Right cardiac atrium (tissue), 5 donors: ENCODE data around the gene HOMER3. TPM values are rescaled to one million over a fixed set of nuclear protein-coding genes. Genes with fewer than 3 reads are reported as not detected.
A peak's percentile ranks its signal among the peaks of the same experiment; 100 is the strongest.

Source experiments
- ATAC-seq, 2 donors: fragments of 200-7000 bp; cut with Tn5 transposase; one replicate each; pipeline versions ENCODE4 v1.8.0 to v1.9.1; 2020; ENCODE audit warnings: moderate library complexity in 2 of 2, mild to moderate bottlenecking in 1 of 2
- DNase-seq, 3 donors: peaks; one replicate each; pipeline ENCODE4 v3.0.0-alpha.2; 2020
- H3K27ac ChIP-seq: one replicate; pipeline ENCODE4 v1.5.1; 2013; ENCODE audit warnings: mild to moderate bottlenecking, low read length, control low read depth, moderate library complexity
- H3K27me3 ChIP-seq: one replicate; pipeline ENCODE4 v1.6.1; 2013; ENCODE audit not compliant: control insufficient read depth, insufficient read depth
- H3K4me1 ChIP-seq: one replicate; pipeline ENCODE4 v1.6.1; 2013; ENCODE audit warnings: low read length; ENCODE audit not compliant: control insufficient read depth, insufficient read depth
- H3K4me3 ChIP-seq: one replicate; pipeline ENCODE4 v1.5.1; 2013; ENCODE audit warnings: low read length, control low read depth
- H3K9me3 ChIP-seq: one replicate; pipeline ENCODE4 v1.6.1; 2013; ENCODE audit warnings: low read length; ENCODE audit not compliant: control insufficient read depth
- WGBS: extraction: QIAGEN DNeasy Blood & Tissue Kit; methylation state at CpG from one replicate; pipeline ENCODE4 v1.1.7; 2013; 5-methylcytosine and 5-hydroxymethylcytosine counted together
- intact Hi-C, 4 donors: fragments of 100-400 bp; cut with DNase I; formaldehyde crosslinking; loops; one replicate each; pipeline versions ENCODE4 v1.11.0 to v1.14.0; 2022 to 2023
- polyA plus RNA-seq: library from polyadenylated mRNA; stranded (reverse); fragments of 200-250 nt; gene quantifications from one replicate; pipeline ENCODE4 v1.2.3, GENCODE V29; 2013
- total RNA-seq, 4 donors: library from RNA; stranded (reverse); fragmentation: NEBNext Ultra II Directional; extraction: Animal tissue kit (Norgen Biotek cat#: 25700); gene quantifications; one replicate each; pipeline ENCODE4 v1.2.1, GENCODE V29; 2021
- donor health status: healthy with polysubstance abuse.
- donor health status: DM: no; HTN: yes; CAD: no.
- donor health status: DM: no; HTN: no; CAD: no.
- donor health status: DM: no; HTN: yes; CAD: no; lungs with severe emphysema.
- donor health status: DM: yes; HTN: yes; CAD: no.

The HOMER3 gene
- total and polyA plus RNA-seq, 5 donors = 10.2 to 26.5 (median 12.8) TPM

DNA sequence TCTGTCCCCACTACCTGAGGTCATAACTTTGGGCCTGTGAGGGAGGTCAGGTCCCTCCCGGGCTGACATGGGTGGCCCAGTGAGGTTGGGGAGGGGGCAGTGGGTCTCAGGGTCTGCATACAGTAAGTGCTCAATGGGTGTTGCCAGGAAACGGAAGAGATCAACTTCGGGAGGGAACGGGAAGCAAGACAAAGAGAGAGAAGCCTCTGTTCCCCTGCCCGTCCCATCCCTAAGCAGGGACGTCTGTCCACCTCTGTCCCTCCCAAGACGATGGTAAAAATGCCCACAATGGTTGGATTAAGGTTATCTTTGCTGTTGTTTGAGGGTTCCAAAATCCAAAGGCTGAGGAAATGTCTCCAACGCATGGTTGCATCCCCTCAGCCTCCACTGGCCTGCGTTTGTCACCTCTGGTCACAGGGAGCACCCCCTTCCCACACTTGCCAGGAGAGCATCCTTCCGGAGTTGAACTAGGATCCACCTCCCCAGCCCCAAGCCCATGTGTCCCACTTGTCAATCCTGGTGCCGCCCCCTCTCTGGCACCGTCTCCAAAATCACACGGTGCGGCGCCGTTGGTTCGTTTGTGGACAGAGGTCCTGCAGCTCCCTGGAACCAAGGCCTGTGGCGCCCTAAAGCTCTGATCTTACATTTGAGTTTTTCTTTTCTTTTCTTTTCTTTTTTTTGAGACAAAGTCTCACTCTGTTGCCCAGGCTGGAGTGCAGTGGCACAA is 774 bp upstream of the HOMER3 start:
- ATAC-seq (peak; percentile 4 to 8), DNase-seq (peak in 2 of 3 donors; percentile 63 to 65)
- no peak overlapping the region for H3K4me3 ChIP-seq
- no peak overlapping the region for H3K27ac ChIP-seq
- H3K4me1 ChIP-seq = no peaks in the 10 kb centered on the region
- H3K27me3 ChIP-seq = no peaks in the 10 kb centered on the region
- no peaks in the 10 kb centered on the region for H3K9me3 ChIP-seq
- intact Hi-C loops = no loop called here
- 56% methylated on average over 18 of the region's 18 CpGs for WGBS

DNA sequence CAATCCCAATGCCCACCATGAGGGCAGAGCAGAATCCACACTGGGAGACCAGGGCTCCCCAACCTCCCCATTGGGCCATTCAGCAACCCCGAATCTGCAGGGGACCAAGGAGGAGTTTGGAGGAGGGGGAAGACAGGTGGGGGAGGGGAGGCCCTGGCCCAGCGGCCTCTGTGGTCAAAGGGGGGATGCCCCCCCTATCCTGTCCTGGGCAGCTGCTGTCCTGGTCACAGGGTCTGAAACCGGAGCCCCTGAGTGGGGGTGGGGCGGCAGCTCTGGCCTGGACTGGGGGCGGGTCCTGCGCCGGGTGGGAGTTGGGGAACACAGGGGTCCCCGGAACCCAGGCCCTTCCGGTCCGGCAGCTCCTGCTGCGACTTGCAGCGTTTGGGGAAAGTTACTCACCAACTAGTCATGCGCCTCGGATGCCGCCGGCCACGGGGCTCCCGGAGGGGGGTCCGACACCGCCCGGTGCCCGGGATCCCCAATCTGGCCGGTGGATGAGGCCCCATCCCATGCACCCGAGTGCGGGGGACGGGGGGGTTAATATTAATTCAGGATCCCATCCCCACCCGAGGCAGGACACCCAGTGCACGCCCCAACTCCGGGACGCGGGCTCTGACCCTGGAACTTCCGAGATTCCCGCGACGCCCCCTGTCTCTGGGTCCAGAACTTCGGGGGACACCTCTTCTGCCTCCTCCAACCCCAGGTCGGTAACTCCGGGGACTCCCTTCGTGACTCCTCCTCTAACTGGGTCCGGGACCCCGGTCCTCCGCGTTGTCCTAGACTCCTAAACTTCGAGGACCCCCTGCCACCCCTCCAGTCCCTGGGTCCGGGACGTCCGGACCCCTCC is 872 bp downstream of the HOMER3 start:
- peak; percentile 53 to 84 (median 76) for DNase-seq
- WGBS = 1% methylated on average over 47 of the region's 47 CpGs
- no peaks in the 10 kb centered on the region for H3K4me1 ChIP-seq
- H3K27me3 ChIP-seq = no peaks in the 10 kb centered on the region
- intact Hi-C loops = no loop called here
- no peaks in the 10 kb centered on the region for H3K9me3 ChIP-seq
- no peak overlapping the region for H3K27ac ChIP-seq
- H3K4me3 ChIP-seq = peak overlapping the region; percentile 80
- peak; percentile 57 to 58 for ATAC-seq

DNA sequence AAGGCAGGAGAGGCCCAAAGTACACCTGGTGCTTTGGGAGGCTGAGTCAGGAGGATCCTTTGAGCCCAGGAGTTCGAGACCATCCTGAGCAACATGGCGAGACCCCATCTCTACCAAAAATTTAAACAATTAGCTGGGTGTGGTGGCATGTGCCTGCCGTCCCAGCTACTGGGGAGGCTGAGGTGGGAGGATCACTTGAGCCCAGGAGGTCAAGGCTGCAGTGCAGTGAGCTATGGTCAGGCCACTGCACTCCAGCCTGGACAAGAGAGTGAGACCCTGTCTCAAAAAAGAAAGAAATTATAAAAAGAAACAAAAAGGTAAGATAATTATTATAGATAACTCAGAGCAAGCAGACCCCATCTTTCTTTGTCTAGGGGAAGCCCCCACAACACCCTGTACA is 1.9 kb downstream of the HOMER3 start:
- no peaks in the 10 kb centered on the region for H3K4me1 ChIP-seq
- intact Hi-C loops = no loop called here

DNA sequence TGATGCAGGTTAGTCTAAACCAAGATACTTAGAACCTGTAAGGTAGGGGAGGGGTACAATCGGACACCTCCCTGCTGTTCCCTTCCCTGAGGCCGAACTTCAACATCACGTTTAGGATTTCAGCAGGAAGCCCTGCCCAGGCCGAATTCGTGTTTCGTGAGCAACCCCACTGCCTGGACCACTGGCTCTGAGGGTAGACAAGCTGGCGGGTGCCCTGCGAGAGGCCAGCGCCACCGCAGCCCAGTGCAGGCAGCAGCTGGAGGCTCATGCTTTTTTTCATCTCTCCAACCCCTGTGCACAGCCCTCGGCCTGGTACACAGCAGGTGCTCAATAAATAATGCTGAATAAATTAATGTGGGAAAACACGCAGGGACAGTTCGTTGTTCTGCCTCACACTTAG is 7.7 kb downstream of the HOMER3 start:
- ATAC-seq (no peak), DNase-seq (no peak)
- no peaks in the 10 kb centered on the region for H3K9me3 ChIP-seq
- H3K4me1 ChIP-seq = no peaks in the 10 kb centered on the region
- no peaks in the 10 kb centered on the region for H3K27me3 ChIP-seq
- intact Hi-C loops = no loop called here
- H3K4me3 ChIP-seq = no peak overlapping the region
- WGBS = 89% methylated on average over 13 of the region's 13 CpGs
- no peak overlapping the region for H3K27ac ChIP-seq

More for the DNA sequence above, 1.9 kb downstream of the HOMER3 start:
- Histone ChIP-seq H3K9me3 (no peaks in the 10 kb centered on the region), H3K27me3 (no peaks in the 10 kb centered on the region), H3K27ac (no peak overlapping the region), H3K4me3 (no peak overlapping the region)
- WGBS = 93% methylated on average over 3 of the region's 3 CpGs
- ATAC-seq (no peak), DNase-seq (no peak)

DNA sequence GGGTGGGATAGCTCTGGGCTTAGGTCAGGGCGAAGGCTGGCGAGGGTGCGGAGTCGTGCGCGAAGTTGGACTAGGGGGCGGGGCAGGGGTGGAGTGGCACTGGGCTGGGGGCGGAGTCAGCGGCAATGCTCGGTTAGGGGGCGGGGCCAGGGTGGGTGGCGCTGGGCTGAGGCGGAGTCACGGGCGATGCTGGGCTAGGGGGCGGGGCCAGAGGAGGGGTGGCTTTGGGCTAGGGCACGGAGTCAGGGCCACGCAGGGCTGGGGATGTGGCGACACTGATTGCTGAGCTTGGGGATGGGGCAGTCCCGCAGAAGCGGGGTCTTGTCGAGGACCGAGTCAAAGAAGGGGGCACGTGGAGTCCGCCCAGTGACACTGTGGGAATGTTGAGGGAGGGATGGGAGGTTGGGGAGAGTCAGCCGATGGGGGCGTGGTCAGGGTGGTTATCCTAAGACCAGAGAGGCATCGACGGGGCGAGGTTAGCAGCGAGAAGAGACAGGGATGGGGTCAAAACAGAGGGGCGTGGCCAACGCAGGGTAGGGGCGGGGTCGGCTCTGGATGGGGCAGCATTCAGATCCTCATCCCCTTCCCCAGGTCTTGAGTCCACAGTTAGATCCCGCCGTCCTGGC is 8.7 kb downstream of the HOMER3 start:
- H3K27me3 ChIP-seq = no peaks in the 10 kb centered on the region
- WGBS = 37% methylated on average over 37 of the region's 37 CpGs
- no peak overlapping the region for H3K4me3 ChIP-seq
- H3K9me3 ChIP-seq = no peaks in the 10 kb centered on the region
- no peaks in the 10 kb centered on the region for H3K4me1 ChIP-seq
- H3K27ac ChIP-seq = no peak overlapping the region
- peak; percentile 86 to 94 (median 91) for DNase-seq
- peak; percentile 83 to 92 for ATAC-seq
- intact Hi-C loops = no loop called here

DNA sequence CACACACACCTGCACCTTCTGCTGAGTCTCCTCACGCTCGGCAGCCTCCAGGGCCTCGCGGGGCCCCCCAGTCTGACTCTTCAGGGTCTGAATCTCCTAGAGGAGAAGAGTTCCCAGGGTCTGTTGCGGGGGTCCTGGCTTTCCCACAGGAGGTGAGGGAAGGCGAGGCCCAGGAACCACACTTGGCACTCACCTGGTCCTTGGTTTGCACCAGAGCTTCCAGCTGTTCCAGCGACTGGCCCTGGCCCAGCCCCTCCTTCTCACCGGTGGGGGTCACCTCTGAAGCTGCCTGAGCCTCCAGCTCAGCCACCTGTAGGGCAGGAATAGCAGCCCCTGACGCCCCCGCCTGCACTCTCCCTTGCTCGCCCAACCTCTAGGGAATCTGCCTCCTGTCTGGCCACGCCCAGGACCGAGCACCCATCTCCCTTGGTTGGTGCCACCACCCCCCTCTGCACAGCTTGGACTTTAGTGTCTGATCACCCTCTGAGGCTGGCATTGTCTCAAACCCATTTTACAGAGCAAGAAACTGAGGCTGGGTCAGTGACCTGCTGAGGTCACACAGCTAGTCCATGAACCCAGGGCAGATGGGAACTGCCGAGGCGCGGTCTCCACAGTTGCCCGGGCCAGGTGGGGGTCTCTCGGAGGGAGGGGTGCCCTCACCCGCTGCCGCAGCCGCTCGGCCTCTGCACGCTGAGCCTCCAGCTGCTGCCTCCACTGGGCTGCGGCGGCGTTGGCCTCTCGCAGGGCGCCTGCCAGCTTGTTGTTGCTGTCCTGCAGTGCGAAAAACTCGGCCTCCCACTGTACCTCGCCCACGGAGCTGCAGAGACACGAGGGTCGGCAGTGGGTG is 9.5 kb downstream of the HOMER3 start:
- ATAC-seq (peak; percentile 6 to 15), DNase-seq (peak in 2 of 3 donors; percentile 60 to 64)
- Histone ChIP-seq H3K4me1 (no peaks in the 10 kb centered on the region), H3K27ac (no peak overlapping the region), H3K27me3 (no peaks in the 10 kb centered on the region), H3K4me3 (no peak overlapping the region), H3K9me3 (no peaks in the 10 kb centered on the region)
- intact Hi-C loops = no loop called here
- 90% methylated on average over 34 of the region's 34 CpGs for WGBS

DNA sequence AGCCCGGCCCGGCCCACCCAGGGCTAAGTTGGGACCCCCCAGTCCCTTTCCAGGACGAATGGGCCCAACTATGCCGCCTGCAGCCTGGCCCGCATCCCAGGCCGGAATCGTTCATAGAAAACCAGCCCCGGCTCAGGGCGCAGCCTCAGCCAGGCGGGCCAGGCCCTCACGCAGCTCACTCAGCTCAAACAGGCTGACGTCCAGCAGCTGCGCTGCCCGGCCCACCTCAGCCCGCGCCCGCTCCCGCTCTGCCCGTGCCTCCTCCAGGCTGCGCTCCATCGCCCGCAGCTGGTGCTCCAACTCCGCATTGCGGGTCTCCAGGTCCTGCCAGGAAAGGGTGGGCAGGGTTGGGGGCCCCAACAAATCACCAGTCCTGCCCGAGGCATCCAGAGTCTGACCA is 11.7 kb downstream of the HOMER3 start:
- intact Hi-C loops = no loop called here
- no peak overlapping the region for H3K4me3 ChIP-seq
- no peaks in the 10 kb centered on the region for H3K9me3 ChIP-seq
- DNase-seq (no peak), ATAC-seq (no peak)
- H3K27me3 ChIP-seq = no peaks in the 10 kb centered on the region
- WGBS = 88% methylated on average over 25 of the region's 25 CpGs
- H3K4me1 ChIP-seq = no peaks in the 10 kb centered on the region
- no peak overlapping the region for H3K27ac ChIP-seq

DNA sequence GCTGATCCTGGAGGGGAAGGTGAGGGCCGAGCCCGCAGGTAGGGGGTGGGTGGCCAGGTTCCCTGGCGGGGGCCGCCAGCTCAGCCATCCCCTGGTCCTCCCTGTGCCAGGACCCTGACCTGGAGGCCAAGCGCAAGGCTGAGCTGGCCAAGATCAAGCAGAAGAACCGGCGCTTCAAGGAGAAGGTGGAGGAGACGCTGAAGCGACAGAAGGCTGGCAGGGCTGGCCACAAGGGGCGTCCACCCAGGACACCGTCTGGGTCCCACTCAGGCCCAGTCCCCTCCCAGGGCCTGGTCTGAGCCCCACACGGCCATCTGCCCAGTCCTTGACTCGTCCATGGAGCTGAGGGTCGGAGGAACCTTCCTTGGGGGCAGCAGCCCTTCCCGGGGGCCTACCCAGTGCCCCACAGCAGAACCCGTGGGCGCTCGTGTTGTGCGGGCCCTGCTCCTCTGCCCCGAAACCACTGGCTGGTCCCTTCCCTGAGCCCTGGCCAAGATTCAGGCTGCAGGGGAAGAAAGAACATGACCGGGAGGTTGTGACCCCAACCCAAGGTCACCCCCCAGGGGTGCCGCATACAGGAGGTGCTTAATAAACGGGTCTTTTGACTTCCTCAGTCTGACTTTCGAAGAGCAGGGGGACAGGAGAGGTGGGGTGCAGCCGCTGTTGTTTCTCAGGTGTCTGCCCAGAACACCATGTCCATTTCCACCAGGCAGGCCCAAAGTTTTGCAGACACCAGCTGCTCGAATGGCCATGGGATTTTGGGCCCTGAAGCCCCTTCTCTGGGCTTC is 12.8 kb downstream of the HOMER3 start:
- intact Hi-C loops = no loop called here
- ATAC-seq = no peak
- H3K27ac ChIP-seq = no peak overlapping the region
- H3K4me1 ChIP-seq = no peaks in the 10 kb centered on the region
- WGBS = 86% methylated on average over 26 of the region's 26 CpGs
- no peak for DNase-seq
- H3K4me3 ChIP-seq = no peak overlapping the region
- no peaks in the 10 kb centered on the region for H3K9me3 ChIP-seq
- H3K27me3 ChIP-seq = no peaks in the 10 kb centered on the region

DNA sequence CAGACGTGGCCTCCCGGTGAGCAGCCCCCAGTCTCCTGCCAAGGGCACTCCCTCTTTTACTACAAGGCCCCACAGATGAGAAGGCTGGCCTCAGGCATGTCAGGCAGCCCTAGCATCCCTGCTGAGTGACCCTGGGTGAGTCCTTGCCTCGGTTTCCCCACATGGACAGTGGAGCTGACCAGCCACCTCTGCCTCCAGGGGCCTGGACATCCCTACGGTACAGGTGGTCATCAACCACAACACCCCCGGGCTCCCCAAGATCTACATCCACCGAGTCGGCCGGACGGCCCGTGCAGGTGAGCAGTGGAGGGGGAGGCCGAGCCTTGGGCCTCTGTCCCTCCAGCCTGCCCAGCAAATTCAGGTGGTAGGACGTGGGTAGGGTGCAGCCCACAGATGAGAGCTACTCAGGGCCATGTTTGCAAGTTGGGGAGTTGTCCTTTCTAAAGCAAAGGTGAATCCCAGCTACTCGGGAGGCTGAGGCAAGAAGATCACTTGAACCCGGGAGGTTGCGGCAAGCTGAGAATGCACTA is 16.3 kb downstream of the HOMER3 start:
- 94% methylated on average over 15 of the region's 15 CpGs for WGBS
- peaks cover 4% of the 10 kb centered on the region for H3K4me1 ChIP-seq
- ATAC-seq = no peak
- H3K9me3 ChIP-seq = no peaks in the 10 kb centered on the region
- intact Hi-C loops = no loop called here
- DNase-seq = no peak
- H3K4me3 ChIP-seq = no peak overlapping the region
- H3K27me3 ChIP-seq = no peaks in the 10 kb centered on the region
- H3K27ac ChIP-seq = no peak overlapping the region
